HG03354 (cell line): Measurements from ENCODE around the gene NEXMIF.
A peak's percentile ranks its signal among the peaks of the same experiment; 100 is the strongest.
"Not testable (repeated sequence)": the region's sequence is repeated elsewhere in the genome, so short reads cannot be mapped to it uniquely, and the experiment has no call there.

Experiments
- ATAC-seq: cut with Tn5 transposase; IDR thresholded peaks from one replicate; pipeline ENCODE4 v1.9.1; 2021; ENCODE audit warnings: mild to moderate bottlenecking; ENCODE audit not compliant: unreplicated experiment, poor library complexity, severe bottlenecking

Gene NEXMIF

GRCh38 chrX:74925225-74926088 is at the start of gene NEXMIF:
TSS of gene NEXMIF (minus strand) at chrX:74925452.
- peak; percentile 64 for ATAC-seq

DNA sequence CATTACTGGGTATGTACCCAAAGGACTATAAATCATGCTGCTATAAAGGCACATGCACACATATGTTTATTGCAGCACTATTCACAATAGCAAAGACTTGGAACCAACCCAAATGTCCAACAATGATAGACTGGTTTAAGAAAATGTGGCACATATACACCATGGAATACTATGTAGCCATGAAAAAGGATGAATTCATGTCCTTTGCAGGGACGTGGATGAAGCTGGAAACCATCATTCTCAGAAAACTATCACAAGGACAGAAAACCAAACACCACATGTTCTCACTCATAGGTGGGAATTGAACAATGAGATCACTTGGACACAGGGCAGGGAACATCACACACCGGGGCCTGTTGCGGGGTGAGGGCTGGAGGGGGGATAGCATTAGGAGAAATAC is 36.7 kb upstream of the NEXMIF start:
- ATAC-seq: not testable (repeated sequence)

DNA sequence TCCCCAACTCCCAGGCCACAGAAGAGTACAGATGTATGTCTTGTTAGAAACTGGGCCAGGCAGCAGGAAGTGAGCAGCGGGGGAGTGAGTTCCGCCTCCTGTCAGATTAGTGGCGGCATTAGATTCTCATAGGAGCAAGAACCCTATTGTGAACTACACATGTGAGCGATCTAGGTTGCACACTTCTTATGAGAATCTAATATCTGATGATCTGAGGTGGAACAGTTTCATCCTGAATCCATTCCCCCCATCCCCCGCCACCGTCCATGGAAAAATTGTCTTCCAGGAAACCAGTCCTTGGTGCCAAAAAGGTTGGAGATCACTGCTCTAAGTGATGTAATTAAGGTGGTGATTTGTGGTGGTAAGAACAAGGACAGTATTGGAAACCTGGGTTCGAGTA is 24.5 kb upstream of the NEXMIF start:
- ATAC-seq: no peak

DNA sequence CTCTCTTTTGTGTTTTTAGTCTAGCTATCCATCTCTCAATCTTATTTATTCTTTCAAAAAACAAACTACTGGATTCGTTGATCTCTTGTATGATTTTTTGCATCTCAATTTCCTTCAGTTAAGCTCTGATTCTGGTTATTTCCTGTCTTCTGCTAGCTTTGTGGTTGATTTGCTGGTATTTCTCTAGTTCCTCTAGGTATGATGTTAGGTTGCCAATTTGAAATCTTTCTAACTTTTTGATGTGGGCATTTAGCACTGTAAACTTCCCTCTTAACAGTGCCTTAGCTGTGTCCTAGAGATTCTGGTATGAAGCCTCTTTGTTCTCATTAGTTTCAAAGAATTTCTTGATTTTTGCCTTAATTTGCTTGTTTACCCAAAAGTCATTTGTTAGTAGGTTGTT is 15.2 kb upstream of the NEXMIF start:
- no peak for ATAC-seq

GRCh38 chrX:74931214-74931613 is 6.0 kb upstream of the NEXMIF start:
- ATAC-seq: no peak

DNA sequence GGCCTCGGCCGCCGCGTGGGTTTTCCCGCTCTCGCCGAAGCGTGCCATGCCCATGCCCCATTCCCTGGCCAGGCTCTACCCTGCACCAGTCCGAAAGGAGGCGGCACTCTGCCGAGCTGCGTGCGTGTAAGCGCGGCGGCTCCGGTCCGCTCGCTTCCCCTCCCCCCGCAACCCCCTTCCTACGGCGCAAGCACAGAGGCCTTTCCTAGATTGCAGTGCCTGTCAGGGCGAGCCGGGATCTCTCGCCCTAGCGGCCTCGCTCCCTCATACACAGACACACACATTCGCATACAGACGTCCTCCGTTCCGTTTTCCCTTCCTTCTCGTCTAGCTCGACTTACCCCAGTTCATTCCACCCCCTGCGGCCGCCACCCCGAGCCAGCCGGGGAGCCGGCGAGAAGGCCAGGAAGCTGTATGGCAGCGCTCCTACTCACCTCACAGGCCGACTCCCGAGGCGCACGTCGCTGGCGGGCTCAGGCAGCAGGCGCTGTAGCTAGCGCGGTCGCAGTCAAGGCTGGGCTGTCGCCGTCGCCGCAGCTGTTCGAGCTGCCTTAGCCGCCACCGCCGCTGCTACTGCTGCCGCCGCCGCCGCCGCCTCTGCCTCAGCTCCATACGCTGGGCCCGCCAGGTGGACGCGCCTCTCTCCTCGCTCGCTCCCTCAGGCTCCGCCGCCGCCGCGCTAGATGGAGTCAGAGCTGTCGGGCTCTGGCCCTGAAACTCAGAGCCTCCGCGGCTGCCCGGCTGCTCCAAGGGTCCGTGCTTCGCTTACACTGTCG is 615 bp downstream of the NEXMIF start:
- ATAC-seq: peak; percentile 64

DNA sequence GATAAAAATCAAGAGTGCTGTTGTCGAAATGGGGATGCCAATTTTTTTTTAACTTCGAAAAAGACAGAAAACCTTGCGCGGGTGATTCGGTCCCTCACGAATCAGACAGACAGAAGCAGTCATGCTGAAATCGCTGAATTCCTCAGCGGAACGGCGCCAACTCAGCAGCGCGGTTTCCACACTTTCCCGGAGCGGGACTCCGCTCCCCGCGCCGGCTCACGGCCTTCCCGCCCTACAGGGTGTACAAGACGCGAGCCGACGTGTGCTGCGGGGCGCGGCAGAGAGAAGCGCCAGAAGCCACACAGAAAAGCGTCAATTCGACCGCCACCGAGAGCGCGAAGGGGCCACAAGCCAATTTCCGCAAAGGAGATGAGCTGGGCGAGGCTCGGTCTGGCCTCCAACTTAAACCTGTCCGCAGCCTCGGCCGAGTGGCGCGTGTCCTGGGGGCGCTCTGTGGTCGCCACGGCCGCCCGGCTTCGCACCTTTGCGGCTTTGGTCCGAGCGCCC is 1.3 kb downstream of the NEXMIF start:
- ATAC-seq: peak; percentile 15

GRCh38 chrX:74922922-74923543 is 2.2 kb downstream of the NEXMIF start:
- ATAC-seq: peak; percentile 74

DNA sequence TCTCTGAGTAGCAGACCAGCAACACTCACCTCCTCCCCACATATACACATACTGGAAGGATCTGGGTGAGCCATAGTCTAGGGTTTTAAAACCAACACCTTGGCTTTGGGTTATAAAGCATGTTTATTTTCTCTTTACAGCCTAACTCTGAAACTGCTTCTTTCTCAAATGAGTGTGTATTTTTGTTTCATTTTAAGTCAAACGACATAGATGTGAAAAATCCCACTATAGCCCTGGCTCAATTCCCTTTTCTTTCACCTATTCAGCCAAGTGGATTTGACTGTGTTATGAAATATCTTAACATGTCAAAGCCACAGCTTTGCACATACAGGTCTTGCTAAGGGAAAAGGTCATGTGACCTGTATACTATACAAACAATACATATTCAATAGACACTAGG is 13.8 kb downstream of the NEXMIF start:
- ATAC-seq: no peak

GRCh38 chrX:74906417-74906816 is 18.8 kb downstream of the NEXMIF start:
- ATAC-seq: no peak

GRCh38 chrX:74902806-74903205 is 22.4 kb downstream of the NEXMIF start:
- no peak for ATAC-seq

- no peak for ATAC-seq
These were observed 32.7 kb downstream of the NEXMIF start for GRCh38 chrX:74892561-74892960.

GRCh38 chrX:74890676-74891430 is 34.4 kb downstream of the NEXMIF start:
- peak; percentile 95 for ATAC-seq

- not testable (repeated sequence) for ATAC-seq
These were observed 42.9 kb downstream of the NEXMIF start for GRCh38 chrX:74882383-74882782.

- ATAC-seq: no peak
These were observed 59.5 kb downstream of the NEXMIF start for GRCh38 chrX:74865725-74866124.

DNA sequence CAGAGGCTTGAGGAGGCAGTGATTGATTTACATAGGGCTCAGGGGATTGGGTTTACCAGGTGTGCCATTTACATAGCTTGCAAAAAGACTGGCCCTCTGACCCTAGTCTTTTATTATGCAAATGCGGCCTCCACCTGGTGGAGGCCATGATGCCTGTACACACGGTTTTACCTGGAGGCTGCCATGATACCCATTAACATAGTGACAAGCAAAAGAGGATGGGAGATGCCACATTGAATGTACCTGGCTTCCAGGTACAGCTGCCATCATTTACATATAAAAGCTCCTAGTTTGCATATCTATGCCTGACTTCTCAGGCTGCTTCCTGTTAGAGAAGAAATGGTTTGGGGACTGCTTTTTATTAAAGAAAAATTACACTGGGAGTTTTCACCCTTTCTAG is 72.0 kb downstream of the NEXMIF start:
- no peak for ATAC-seq

- no peak for ATAC-seq
These were observed 89.7 kb downstream of the NEXMIF start for GRCh38 chrX:74835566-74835965.

DNA sequence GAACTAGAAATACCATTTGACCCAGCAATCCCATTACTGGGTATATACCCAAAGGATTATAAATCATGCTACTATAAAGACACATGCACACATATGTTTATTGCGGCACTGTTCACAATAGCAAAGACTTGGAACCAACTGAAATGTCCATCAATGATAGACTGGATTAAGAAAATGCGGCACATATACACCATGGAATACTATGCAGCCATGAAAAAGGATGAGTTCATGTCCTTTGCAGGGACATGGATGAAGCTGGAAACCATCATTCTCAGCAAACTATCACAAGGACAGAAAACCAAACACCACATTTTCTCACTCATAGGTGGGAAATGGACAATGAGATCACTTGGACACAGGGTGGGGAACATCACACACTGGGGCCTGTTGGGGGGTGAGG is 105.5 kb downstream of the NEXMIF start:
- not testable (repeated sequence) for ATAC-seq

DNA sequence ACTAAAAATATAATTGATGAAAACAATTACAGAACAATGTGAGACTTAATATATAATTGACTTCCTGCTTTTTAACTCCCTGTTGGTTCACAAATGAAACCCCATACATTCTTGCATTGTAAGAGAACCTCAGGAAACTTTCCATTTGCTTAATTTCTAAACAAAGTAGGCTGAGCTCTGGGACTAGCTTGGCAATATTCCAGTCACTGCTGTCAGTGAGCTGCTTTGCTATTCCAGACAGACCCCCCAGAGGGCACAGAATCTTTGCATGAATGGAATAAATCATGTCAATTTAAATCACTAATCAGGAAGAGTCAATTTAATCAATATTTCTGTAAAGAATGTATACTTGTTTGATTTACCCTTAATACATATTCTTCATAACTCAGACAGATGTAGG is 110.6 kb downstream of the NEXMIF start:
- no peak for ATAC-seq

GRCh38 chrX:74804574-74804973 is 120.7 kb downstream of the NEXMIF start:
- no peak for ATAC-seq
